PFSK-1 (cell line): ENCODE measurements around the gene SORBS1.

Experiments used
- POLR2AphosphoS5 ChIP-seq: IDR thresholded peaks from 2 replicates; pipeline ENCODE4 v1.6.1; 2012; ENCODE audit warnings: low read depth, mild to moderate bottlenecking, control low read depth, low read length, moderate library complexity
- SIN3A ChIP-seq: IDR thresholded peaks from 2 replicates; pipeline ENCODE4 v1.6.1; 2012; ENCODE audit warnings: mild to moderate bottlenecking, low read length, moderate library complexity, borderline replicate concordance; ENCODE audit not compliant: insufficient read depth
- TAF1 ChIP-seq: IDR thresholded peaks from 2 replicates; pipeline ENCODE4 v1.6.1; 2012; ENCODE audit warnings: low read length, control low read depth, borderline replicate concordance; ENCODE audit not compliant: insufficient read depth
- TF ChIP-seq, protein P1 (sequence below), 2 experiments: IDR thresholded peaks; 2 replicates each; pipeline versions ENCODE4 v1.6.1 to v1.8.0; 2011 to 2012; ENCODE audit warnings: low read depth in 2 of 2, low read length in 2 of 2, control low read depth in 1 of 2, inconsistent platforms in 1 of 2, mild to moderate bottlenecking in 1 of 2, moderate library complexity in 1 of 2; ENCODE audit not compliant: insufficient read depth in 1 of 2

DNA sequence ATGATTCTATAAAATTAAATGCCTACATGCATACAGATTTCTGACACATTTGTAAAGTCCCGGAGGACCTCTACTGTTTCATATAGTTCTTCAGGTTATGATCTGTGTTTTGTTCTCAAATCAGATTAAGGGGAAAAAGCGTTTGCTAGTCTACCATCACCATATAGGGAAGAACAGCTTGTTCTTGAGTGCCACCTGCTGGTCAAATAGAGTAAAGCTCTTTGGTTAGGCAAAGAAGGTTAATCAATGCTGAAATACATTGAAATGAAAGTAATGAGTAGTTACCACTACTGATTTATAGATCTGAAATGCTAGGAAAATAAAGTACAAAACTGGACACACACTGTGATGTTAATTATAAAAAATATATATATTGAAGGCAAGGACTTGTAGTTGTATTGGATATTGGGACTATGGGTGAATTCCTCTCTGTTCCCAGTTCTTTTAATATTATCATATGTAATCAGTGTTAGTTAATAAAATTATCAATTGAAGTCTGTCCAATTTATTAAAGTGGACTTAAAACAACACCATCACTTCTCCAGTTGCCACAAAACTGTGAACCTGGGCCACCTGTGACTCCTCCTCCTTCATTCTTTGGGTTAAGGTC lies 197.8 kb downstream of the SORBS1 start:
- TF ChIP-seq POLR2AphosphoS5 (no peak), TAF1 (no peak), SIN3A (no peak)
- TF ChIP-seq, protein P1, sequence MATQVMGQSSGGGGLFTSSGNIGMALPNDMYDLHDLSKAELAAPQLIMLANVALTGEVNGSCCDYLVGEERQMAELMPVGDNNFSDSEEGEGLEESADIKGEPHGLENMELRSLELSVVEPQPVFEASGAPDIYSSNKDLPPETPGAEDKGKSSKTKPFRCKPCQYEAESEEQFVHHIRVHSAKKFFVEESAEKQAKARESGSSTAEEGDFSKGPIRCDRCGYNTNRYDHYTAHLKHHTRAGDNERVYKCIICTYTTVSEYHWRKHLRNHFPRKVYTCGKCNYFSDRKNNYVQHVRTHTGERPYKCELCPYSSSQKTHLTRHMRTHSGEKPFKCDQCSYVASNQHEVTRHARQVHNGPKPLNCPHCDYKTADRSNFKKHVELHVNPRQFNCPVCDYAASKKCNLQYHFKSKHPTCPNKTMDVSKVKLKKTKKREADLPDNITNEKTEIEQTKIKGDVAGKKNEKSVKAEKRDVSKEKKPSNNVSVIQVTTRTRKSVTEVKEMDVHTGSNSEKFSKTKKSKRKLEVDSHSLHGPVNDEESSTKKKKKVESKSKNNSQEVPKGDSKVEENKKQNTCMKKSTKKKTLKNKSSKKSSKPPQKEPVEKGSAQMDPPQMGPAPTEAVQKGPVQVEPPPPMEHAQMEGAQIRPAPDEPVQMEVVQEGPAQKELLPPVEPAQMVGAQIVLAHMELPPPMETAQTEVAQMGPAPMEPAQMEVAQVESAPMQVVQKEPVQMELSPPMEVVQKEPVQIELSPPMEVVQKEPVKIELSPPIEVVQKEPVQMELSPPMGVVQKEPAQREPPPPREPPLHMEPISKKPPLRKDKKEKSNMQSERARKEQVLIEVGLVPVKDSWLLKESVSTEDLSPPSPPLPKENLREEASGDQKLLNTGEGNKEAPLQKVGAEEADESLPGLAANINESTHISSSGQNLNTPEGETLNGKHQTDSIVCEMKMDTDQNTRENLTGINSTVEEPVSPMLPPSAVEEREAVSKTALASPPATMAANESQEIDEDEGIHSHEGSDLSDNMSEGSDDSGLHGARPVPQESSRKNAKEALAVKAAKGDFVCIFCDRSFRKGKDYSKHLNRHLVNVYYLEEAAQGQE (IDR thresholded peaks at IDR 0.05; ENCODE audit: insufficient read depth in 1 of 2, low read depth in 2 of 2, low read length in 2 of 2) = no peak
